ENCODE data around the gene RAP1GAP2. TPM values are rescaled to one million over a fixed set of nuclear protein-coding genes. Genes with fewer than 3 reads are reported as not detected.
"Not testable (repeated sequence)": the region's sequence is repeated elsewhere in the genome, so short reads cannot be mapped to it uniquely, and the experiment has no call there.

RAP1GAP2 gene
- total RNA-seq, 4 donors from 2014 or later: 4.6 to 8.0 (median 5.6) TPM

DNA sequence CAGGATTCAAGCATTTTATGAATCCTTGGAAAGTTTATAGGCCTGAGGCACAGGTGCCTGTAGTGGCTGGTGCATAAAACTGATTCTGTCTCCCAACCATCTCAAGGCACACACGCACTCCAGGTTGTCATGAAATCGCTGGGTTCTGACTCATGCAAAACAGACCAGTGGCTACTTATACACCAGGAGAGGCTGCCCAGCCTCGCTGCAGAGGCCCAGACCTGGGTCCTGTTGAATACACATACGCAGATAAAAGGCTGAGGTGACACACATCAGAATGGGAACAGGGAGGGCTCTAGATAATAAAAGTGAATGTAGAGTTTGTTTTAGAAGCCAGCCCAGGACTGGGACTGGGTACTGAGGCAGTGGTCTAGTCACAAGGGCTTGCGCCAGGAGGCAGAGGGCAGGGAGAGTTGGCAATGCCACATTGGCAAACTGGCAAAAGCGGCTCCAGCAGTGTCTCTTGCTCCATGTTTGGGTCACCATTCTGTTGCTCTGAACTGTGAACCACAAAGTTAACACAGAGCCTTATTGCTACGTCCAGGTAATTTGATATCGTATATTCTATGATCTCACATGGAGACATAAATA, 253.6 kb downstream of the RAP1GAP2 start:
- no peak for ATAC-seq (ENCODE audit: low FRiP score)
- no peak for DNase-seq (ENCODE audit: low spot score)
- TF ChIP-seq, protein P1, sequence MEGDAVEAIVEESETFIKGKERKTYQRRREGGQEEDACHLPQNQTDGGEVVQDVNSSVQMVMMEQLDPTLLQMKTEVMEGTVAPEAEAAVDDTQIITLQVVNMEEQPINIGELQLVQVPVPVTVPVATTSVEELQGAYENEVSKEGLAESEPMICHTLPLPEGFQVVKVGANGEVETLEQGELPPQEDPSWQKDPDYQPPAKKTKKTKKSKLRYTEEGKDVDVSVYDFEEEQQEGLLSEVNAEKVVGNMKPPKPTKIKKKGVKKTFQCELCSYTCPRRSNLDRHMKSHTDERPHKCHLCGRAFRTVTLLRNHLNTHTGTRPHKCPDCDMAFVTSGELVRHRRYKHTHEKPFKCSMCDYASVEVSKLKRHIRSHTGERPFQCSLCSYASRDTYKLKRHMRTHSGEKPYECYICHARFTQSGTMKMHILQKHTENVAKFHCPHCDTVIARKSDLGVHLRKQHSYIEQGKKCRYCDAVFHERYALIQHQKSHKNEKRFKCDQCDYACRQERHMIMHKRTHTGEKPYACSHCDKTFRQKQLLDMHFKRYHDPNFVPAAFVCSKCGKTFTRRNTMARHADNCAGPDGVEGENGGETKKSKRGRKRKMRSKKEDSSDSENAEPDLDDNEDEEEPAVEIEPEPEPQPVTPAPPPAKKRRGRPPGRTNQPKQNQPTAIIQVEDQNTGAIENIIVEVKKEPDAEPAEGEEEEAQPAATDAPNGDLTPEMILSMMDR (IDR thresholded peaks at IDR 0.05): no peak

DNA sequence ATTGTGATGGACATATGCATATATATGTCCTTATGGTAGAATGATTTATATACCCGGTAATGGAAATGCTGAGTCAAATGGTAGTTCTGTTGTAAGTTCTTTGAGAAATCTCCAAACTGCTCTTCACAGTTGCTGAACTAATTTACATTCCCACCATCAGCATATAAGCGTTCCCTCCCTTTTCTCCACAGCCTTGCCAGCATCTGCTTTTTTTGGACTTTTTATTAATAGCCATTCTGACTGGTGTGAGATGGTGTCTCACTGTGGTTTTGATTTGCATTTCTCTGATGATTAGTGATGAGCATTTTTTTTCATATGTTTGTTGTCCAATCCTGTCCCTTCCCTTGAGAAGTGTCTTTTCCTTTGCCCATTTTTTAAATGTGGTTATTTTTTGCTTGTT, 258.6 kb downstream of the RAP1GAP2 start:
- not testable (repeated sequence) for ATAC-seq (ENCODE audit: low FRiP score); DNase-seq (ENCODE audit: low spot score)

DNA sequence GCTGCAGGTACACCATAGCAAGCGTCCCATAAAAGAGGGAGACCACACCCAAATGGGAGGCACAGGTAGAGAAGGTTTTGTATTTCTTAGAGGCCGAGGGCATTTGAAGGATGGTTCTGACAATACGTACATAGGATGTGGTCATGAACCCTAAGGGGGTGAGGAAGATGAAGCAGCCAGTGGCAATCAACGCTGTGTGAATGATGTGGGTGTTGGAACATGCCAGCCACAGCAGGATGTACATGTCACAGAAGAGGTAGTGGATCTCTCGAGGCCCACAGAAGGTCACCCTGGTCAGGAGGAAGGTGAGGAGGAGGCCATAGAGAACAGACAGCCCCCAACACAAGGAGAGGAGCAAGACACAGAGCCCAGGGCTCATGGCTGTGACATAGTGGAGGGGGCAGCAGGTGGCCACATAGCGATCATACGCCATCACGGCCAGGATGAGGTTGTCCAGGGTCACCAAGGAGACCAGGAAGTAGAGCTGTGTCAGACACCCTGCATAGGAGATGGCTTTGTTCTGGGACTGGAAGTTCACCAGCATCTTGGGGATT, 266.7 kb downstream of the RAP1GAP2 start:
- ATAC-seq (ENCODE audit: low FRiP score); DNase-seq (ENCODE audit: low spot score): not testable (repeated sequence)

DNA sequence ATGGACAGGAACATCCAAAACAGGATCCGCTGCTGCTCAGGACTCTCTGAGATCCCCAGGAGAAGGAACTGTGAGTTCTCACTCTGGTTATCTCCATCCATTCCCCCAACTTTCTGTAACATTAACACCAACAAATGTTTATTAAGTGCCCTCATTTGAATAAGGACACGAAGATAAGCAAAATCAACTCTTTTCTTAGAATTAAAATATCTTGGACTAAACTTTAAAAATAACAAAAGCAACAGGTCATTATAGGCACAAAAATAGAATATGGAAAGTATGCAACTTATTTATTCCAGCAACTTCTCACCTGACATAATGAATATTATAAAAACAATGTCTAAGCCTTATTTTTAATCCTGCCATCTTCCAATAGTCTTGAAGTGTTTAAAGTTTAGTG, 267.3 kb downstream of the RAP1GAP2 start, which contains the start of gene OR1D5:
Gene OR1D5 (minus strand): TSS at position 101 of the 400 bp plus-strand sequence. CDS start 0 bp downstream, at position 101.
- DNase-seq (ENCODE audit: low spot score); ATAC-seq (ENCODE audit: low FRiP score): not testable (repeated sequence)

DNA sequence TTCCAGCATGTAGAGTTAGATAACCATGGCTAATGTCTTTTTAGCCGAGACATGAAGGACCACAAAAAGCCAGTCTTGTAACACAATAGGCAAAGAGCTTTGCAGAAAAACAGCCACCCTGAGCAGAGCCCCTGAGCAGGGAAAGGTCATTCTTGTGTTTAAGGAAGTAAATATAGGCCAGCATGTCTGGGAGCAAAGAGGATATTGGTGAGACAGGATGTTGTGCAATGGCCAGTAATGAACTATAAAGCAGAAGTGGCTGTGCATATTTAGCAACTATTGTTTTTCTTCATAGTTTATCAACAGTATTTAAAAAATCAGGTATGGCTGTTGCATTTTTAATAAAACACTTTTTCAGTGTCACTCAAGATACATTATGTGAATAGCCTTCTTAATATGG, 269.0 kb downstream of the RAP1GAP2 start:
- not testable (repeated sequence) for ATAC-seq (ENCODE audit: low FRiP score)

DNA sequence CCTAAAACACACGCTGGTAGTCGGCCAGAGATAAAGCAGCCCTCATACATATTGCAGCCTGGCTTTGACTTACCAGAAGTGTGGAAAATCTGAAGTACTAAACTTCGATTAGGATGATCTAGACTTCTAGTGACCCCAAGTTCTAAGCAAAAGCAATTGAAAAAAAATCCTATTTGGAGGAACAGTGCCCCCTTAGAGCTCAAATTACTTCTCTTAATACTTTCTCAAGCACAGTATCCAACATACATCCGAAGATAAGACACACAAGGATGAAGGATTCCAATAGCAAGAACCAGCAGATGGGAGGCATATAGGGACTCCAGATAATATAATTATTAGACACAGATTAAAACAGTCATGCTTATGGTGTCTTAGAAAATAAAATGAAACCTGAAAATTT, 277.6 kb downstream of the RAP1GAP2 start:
- not testable (repeated sequence) for DNase-seq (ENCODE audit: low spot score); ATAC-seq (ENCODE audit: low FRiP score)

More for the DNA sequence above, 269.0 kb downstream of the RAP1GAP2 start:
- DNase-seq (ENCODE audit: low spot score): not testable (repeated sequence)

Small RNAs within 50 kb of the gene (small RNA-seq; reads per million reads assigned to genes)
- gene MIR1253 (not detected), gene hsa-mir-1253 (not detected)

Other genes with a start within 250 kb of the RAP1GAP2 start
- 100 to 1,000 TPM in 2 of 4 donors, 10 to 100 TPM in 2; 82.8 to 109 (median 95.2) TPM for gene PAFAH1B1, start 202.8 kb upstream of the RAP1GAP2 start, total RNA-seq
- gene CLUH, start 84.7 kb upstream of the RAP1GAP2 start, total RNA-seq: 100 to 1,000 TPM in 2 of 4 donors, 10 to 100 TPM in 2; 39.2 to 167 (median 95.0) TPM
- gene CCDC92B, start 46.8 kb upstream of the RAP1GAP2 start, total RNA-seq: not detected

Data from omental fat pad (tissue), 4 donors.